Measurements from ENCODE around the gene LPP. TPM values are rescaled to one million over a fixed set of nuclear protein-coding genes. Genes with fewer than 3 reads are reported as not detected.

Gene LPP
- total RNA-seq, 1 donor from 2014 or later, result 114 TPM

- intact Hi-C loops (cut with DNase I), result no loop called here
- no peak for DNase-seq (ENCODE audit: missing footprints)
- no peak for ATAC-seq
These were observed 29.5 kb downstream of the LPP start for GRCh38 chr3:188183452-188183851.

- intact Hi-C loops (cut with DNase I), result no loop called here
- ATAC-seq (no peak), DNase-seq (ENCODE audit: missing footprints) (no peak)
These were observed 30.2 kb downstream of the LPP start for GRCh38 chr3:188184160-188184559.

- DNase-seq (ENCODE audit: missing footprints) (no peak), ATAC-seq (no peak)
- intact Hi-C loops (cut with DNase I), result no loop called here
These were observed 30.7 kb downstream of the LPP start for GRCh38 chr3:188184649-188185048.

- intact Hi-C loops (cut with DNase I), result no loop called here
- ATAC-seq (peak; percentile 74), DNase-seq (ENCODE audit: missing footprints) (no peak)
These were observed 31.8 kb downstream of the LPP start for GRCh38 chr3:188185717-188186251.

GRCh38 chr3:188187053-188187452 lies 33.1 kb downstream of the LPP start:
- DNase-seq (ENCODE audit: missing footprints), result no peak
- intact Hi-C loops (cut with DNase I), result no loop called here
- no peak for ATAC-seq

GRCh38 chr3:188188911-188189310 lies 35.0 kb downstream of the LPP start:
- intact Hi-C loops (cut with DNase I), result no loop called here
- no peak for DNase-seq (ENCODE audit: missing footprints)
- no peak for ATAC-seq

- intact Hi-C loops (cut with DNase I), result no loop called here
These were observed 37.5 kb downstream of the LPP start for GRCh38 chr3:188191460-188191859.

GRCh38 chr3:188192034-188192433 lies 38.1 kb downstream of the LPP start:
- DNase-seq (ENCODE audit: missing footprints), result no peak
- no peak for ATAC-seq
- intact Hi-C loops (cut with DNase I), result no loop called here

More at GRCh38 chr3:188191460-188191859, 37.5 kb downstream of the LPP start:
- ATAC-seq (no peak), DNase-seq (ENCODE audit: missing footprints) (no peak)

- ATAC-seq, result no peak
- no peak for DNase-seq (ENCODE audit: missing footprints)
- intact Hi-C loops (cut with DNase I), result no loop called here
These were observed 40.4 kb downstream of the LPP start for GRCh38 chr3:188194332-188194731.

- no peak for DNase-seq (ENCODE audit: missing footprints)
- no peak for ATAC-seq
- intact Hi-C loops (cut with DNase I), result loop anchor here (5.0 kb wide), 2 partner anchors 39 to 454 kb away; no protein-coding TSS in a partner anchor
These were observed 42.5 kb downstream of the LPP start for GRCh38 chr3:188196232-188196990.

GRCh38 chr3:188197388-188197847 lies 43.5 kb downstream of the LPP start:
- no peak for DNase-seq (ENCODE audit: missing footprints)
- intact Hi-C loops (cut with DNase I), result loop anchor here (5.0 kb wide), 2 partner anchors 40 to 455 kb away; no protein-coding TSS in a partner anchor
- peak; percentile 88 for ATAC-seq

- peak; percentile 27 for ATAC-seq
- DNase-seq (ENCODE audit: missing footprints), result no peak
- intact Hi-C loops (cut with DNase I), result loop anchor here (5.0 kb wide), 2 partner anchors 41 to 456 kb away; no protein-coding TSS in a partner anchor
These were observed 44.0 kb downstream of the LPP start for GRCh38 chr3:188198001-188198400.

GRCh38 chr3:188198760-188199327 lies 44.9 kb downstream of the LPP start:
- ATAC-seq, result no peak
- intact Hi-C loops (cut with DNase I), result loop anchor here (5.0 kb wide), 2 partner anchors 42 to 457 kb away; no protein-coding TSS in a partner anchor
- DNase-seq (ENCODE audit: missing footprints), result no peak

GRCh38 chr3:188199386-188199785 lies 45.4 kb downstream of the LPP start:
- no peak for ATAC-seq
- no peak for DNase-seq (ENCODE audit: missing footprints)
- intact Hi-C loops (cut with DNase I), result loop anchor here (5.0 kb wide), 2 partner anchors 42 to 457 kb away; no protein-coding TSS in a partner anchor

GRCh38 chr3:188200481-188200880 lies 46.5 kb downstream of the LPP start:
- DNase-seq (ENCODE audit: missing footprints) (no peak), ATAC-seq (no peak)
- intact Hi-C loops (cut with DNase I), result loop anchor here (10.0 kb wide), 1 partner anchor 146 kb away; no protein-coding TSS in a partner anchor

GRCh38 chr3:188202358-188203138 lies 48.6 kb downstream of the LPP start:
- intact Hi-C loops (cut with DNase I), result loop anchor here (10.0 kb wide), 1 partner anchor 148 kb away; no protein-coding TSS in a partner anchor
- ATAC-seq (no peak), DNase-seq (ENCODE audit: missing footprints) (no peak)

GRCh38 chr3:188204526-188204925 lies 50.6 kb downstream of the LPP start:
- ATAC-seq (peak; percentile 26), DNase-seq (ENCODE audit: missing footprints) (no peak)
- intact Hi-C loops (cut with DNase I), result loop anchor here (2.0 to 10.0 kb wide), 2 partner anchors 56 to 150 kb away; no protein-coding TSS in a partner anchor

- intact Hi-C loops (cut with DNase I), result loop anchor here (2.0 to 10.0 kb wide), 2 partner anchors 55 to 151 kb away; no protein-coding TSS in a partner anchor
- ATAC-seq, result no peak
- DNase-seq (ENCODE audit: missing footprints), result no peak
These were observed 52.0 kb downstream of the LPP start for GRCh38 chr3:188205992-188206416.

- DNase-seq (ENCODE audit: missing footprints) (no peak), ATAC-seq (no peak)
- intact Hi-C loops (cut with DNase I), result loop anchor here (10.0 kb wide), 1 partner anchor 152 kb away; no protein-coding TSS in a partner anchor
These were observed 52.8 kb downstream of the LPP start for GRCh38 chr3:188206787-188207186.

Data from Right ventricle myocardium inferior (tissue), 1 donor.